ENCODE results near the gene C8G.

C8G gene

DNA sequence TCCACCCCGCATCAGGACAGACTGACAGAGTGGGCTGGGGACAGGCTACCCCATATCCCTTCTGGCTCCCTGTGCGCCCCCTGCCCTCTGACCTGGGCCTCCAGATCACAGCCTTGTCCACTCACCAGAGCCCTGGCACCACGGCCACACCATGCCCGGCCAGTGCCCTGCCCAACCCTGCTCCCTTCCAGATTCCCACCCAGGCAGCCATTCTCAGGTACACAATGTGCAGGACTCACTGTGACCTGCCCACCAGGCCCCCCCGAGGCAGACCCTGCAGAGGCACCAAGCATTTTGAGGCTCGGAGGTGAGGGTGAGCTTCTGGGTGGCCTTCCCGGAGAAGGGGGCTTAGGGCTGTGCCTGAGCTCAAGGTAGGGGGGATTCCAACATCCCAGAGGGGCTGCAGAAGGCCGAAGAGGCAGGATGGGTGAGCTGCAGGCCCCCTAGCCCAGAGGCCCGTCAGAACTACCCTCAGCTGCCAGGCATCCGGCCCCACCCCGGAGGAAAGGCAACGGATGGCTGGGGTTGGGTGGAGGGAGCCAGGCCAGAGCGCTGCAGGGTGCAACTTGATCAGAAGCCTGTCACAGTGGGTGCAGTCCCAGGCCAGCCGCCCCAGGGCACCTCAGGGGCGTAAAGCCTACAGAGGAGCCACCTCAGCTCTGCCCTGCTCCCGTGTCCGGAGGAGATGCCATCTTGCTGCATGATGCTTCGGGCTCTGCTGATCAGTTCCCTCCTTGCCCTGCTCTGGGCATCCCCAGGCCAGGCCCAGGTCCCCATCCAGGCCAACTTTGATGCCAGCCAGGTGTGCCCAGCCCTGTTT is 37.4 kb downstream of the C8G start, which contains the start of gene LCNL1:
Gene LCNL1 (plus strand): TSS at position 762 of the 820 bp plus-strand sequence. CDS start 594 bp downstream, outside the sequence.
- DNase-seq (ENCODE audit: low spot score), result no peak

DNA sequence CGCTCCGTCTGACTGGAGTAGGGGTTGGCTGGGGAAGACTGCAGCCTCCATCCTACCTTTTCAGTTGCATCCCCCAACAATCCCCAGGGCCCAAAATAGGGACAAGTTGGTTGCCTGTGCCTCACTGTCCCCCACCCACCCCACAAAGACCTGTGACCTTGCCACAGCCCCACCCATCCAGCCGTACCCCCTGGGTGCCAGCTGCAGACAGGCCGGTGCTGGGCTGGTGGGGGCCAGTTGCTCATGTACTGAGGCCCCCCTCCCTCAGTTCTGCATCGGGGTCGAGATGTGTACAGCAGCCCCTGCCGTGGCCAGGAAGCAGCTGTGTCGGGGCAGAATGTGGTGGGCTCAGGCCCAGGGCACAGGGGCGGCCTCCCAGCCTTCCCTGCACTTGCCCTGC is 38.1 kb downstream of the C8G start:
- no peak for DNase-seq (ENCODE audit: low spot score)

DNA sequence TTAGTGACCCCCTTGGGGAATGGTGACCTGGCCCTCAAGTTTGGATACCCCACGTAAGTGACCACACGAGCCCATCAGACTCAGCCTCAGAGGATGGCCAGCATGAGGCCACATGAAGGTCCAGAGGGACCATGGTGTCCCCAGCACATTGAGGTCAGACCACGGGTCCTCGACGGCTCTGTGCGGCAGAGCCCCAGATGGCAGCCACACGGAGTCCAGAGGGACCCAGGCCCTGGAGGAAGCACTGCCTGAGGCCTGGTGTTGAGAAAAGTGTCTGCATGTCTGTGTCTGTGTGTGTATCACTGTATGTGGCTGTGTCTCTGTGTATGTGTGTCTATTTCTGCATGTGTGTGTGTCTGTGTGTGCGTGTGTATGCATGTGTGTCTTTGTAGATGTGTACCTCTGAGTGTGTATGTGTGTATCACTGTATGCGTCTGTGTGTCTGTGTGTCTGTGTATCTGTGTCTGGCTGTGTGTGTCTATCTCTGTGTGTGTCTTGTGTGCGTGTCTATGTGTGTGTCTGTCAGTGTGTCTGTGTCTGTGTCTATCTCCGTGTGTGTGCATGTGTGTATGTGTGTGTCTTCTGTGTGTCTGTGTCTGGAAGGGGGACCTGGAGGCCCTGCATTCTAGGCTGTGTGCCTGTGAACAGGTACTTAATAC is 38.7 kb downstream of the C8G start:
- no peak for DNase-seq (ENCODE audit: low spot score)

DNA sequence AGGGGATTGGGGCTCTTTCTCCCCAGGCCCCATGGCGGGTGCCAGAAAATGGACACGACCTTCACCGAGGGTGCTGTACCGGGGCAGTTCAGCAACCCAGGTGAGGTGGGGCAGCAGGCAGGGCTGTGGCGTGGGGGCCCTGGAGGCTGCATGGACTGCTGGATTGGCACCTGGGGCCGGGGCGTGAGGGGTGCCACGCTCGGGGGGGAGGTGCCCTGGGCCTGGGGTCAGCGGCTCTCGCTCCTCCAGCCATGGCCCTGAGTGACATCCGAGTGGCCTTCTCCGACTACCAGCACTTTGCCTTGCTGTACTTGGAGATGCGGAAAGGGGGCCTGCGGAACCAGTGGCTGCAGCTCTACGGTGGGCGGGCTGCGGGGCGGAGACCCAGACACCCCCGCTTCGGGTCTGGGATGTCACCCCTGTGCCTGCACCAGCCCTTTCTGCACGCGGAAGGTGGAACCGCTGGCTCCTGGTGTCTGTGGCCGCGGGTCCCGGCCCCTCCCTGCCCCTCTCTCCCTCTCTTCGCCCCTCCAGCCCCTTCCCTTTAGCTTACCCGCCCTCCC is 39.5 kb downstream of the C8G start:
- no peak for DNase-seq (ENCODE audit: low spot score)

DNA sequence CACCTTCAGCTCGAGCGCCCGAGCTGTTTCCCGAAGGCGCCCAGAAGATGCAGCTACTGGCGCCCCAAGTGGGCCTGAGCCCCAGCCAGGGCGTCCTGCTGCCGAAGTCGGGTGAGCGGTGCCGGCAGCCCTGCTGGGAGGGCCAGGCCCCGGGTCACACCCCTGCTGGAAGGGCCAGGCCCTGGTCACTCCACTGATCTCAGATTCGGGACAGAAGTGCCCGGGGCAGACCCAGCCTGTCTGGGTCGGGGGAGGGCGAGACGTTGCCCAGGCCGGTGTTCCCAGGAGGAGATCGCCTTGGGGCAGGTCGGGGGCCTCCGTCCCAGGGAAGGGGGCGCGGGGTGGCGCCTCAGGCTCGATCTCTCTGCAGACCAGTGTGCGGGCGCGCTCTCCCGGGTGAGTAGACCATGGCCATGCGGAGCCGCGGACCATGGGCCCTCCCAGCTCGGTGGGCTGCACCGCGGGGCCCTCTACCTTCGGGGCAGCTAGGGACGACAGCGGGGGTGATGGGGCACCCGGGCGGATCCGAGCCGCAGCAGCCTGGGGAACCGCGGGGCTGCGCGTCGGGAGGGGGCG is 40.1 kb downstream of the C8G start:
- DNase-seq (ENCODE audit: low spot score), result no peak

DNA sequence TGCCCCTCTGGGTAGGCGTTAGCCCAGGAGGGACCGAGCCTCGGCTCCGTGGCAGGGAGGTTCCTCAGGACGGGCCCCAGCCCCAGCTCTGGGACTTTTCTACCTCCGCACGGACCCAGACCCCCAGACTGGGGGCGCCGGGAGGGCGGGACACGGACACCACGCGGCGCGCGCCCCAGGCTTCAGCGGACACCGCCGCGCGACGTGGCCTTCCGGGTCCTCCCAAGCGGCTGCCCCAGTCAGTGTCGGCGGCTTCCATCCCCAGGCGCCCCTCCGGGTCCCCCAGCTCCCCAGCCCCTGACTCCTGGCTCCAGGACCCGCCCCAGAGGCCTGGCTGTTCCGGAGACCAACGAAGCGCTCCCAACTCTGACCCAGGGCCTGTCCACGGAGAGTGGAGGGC is 40.8 kb downstream of the C8G start:
- no peak for DNase-seq (ENCODE audit: low spot score)

DNA sequence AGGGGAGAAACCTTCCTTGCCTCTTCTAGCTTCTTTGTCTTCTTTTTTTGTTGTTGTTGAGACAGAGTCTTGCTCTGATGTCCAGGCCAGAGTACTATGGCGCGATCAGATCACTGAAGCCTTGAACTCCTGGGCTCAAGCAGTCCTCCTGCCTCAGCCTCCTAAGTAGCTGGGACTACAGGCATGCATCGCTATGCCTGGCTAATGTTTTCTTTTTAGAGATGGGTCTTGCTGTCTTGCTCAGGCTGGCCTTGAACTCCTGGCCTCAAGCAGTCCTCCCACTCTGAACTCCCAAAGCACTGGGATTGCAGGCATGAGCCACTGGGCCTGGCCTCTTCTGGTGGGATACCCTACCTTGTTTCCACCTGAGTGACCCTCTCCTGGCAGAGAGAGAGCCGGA is 43.8 kb downstream of the C8G start:
- no peak for DNase-seq (ENCODE audit: low spot score)

DNA sequence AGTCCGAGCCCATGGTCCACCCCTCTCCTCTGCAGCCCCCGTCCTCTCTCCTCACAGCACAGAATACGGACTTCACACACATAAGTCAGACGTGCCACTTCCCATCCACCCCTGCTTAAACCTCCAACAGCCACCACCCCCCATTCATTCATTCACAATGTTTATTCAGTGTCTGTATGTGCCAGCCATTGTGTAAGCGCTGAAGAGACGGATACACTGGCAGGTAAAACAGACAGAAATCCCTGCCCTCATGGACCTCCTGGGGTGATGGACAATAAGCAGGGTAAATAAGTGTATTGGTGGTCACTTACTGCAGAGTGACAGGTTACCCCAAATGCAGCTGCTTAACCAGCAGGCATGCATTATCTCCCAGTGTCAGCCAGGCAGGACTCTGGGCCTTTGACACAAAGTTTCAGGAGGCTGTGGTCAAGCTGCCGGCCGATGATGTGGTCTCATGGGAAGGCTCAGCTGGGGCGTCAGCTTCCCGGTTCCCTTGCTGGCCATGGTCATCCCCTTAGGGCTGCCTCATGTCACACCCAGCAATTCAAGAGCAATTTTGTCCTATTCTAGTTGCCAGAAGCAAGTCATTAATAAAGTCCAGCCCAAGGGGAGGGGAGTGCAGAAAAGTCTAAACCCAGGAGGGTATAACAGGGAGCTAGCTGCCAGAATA is 45.3 kb downstream of the C8G start:
- DNase-seq (ENCODE audit: low spot score), result no peak

DNA sequence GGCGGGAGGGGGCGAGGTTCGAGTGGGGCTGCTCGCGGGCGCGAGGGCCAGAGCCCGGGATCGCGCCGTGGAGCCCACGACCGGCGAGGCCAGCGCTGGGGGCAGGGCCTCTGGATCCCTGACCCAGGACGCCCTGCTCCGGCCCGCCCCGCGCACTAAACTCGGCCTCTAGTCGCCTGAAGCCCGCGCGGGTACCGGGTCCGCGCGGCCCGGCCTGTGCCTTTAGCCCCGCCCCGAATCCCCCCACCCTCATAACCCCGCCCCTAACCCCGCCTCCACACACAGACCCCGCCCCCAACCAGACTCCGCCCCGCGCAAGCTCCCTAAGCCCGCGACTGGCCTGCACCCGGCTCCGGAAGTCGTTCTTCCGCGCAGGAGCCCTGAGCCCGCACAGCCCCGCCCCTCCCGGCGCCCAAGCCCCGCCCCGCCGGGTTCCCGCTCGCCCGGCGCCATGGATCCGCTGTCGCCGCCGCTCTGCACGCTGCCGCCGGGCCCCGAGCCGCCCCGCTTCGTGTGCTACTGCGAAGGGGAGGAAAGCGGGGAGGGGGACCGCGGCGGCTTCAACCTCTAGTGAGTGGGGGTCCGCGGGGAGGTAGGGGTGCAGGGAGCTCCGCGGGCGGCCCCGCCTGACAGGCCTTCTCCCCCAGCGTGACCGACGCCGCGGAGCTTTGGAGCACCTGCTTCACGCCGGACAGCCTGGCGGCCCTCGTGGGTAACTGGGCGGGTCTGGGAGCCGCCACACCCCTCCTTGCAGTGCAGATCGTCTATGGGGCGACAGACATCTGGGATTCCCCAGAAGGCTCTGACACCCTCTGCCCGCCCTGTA is 47.2 kb downstream of the C8G start, which contains the start of gene PAXX:
Gene PAXX (plus strand): TSS at position 430 of the 826 bp plus-strand sequence. CDS start 22 bp downstream, at position 452.
- DNase-seq (ENCODE audit: low spot score), result peak; percentile 96

DNA sequence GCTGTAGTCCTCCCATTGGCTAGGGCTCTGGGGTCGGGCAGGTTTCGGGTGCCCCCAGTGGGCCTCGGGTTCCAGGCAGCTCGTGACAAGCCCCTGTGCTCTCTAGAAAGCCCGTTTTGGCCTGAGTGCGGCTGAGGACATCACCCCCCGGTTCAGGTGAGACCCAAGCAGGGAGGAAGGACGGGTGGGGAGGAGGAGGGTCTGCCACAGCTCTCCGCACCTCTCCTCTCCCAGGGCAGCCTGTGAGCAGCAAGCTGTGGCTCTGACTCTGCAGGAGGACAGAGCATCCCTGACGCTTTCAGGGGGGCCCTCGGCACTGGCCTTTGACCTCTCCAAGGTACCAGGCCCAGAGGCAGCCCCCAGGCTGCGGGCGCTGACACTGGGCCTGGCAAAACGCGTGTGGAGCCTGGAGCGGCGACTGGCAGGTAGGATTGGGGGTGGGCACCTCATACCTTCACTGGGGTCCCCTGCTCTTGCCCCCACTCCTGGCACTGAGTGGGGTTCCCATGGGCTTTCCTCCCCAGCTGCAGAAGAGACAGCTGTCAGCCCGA is 47.9 kb downstream of the C8G start:
- DNase-seq (ENCODE audit: low spot score), result no peak

DNA sequence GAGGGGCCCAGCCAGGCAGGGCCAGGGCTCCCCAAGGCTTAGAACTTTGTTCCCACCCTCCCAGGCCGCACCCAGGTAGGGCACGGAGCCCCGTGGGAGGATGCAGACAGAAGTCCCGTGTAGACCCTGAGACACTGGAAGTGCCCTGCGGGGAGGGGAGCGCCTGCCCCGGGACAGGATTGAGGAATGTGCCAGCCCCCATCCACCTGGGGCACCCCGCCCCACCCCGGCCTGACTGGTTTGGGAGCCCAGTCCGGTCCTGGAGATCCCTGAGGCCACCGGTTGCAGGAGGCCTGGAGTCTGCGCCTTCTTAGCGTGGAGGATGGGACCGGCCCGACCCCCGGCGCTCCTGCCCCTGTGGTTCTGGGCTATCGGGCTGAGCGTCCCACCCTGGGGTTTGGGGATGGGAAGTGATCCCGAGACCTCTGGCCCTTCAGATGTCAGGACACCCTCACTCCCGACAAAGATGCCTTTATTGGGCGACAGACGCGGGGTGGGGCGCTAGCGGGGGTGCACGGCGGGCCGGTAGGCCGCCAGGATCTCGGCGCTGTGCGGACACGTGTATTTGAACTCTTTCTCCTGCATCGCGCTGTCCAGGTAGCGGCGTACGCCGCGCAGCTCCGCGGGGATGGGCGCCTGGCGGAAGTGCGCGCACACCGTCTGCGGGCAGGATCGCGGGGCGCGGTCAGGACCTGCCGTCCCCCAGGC is 49.3 kb downstream of the C8G start:
- no peak for DNase-seq (ENCODE audit: low spot score)

DNA sequence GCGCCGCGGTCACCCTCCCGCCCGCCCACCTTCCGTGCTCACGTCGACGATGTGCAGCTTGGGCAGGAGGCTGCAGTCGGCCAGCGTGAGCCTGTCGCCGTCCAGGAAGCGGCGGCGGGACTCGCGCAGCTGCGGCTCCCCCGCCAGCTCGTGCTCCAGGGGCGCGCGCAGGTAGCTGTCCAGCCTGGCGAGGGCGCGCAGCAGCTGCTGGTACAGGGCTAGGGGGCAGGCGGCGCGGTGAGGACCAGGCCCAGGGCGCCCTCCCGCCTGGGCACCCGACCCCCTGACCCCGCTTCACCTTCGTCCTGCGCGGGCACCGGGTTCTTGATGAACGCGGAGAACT is 49.8 kb downstream of the C8G start:
- no peak for DNase-seq (ENCODE audit: low spot score)

DNA sequence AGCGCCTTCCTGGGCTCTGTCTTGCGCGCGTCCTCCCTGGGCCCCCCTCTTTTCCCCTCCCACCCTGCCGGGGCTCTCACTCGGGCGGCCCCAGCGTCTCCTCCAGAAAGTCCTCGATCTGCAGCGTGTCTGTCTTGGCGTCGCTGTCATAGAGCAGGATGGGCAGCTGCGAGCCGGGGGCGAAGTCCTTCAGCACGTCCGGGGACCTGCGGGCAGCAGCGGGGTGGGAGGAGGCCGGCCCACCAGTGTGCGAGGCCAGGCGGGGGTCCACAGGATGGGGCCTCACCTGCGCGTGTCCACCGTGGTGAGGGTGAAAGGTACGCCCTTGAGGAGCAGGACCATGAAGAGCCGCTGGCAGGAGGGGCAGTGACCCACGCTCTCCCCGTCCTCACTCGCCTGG is 50.3 kb downstream of the C8G start:
- DNase-seq (ENCODE audit: low spot score), result no peak

DNA sequence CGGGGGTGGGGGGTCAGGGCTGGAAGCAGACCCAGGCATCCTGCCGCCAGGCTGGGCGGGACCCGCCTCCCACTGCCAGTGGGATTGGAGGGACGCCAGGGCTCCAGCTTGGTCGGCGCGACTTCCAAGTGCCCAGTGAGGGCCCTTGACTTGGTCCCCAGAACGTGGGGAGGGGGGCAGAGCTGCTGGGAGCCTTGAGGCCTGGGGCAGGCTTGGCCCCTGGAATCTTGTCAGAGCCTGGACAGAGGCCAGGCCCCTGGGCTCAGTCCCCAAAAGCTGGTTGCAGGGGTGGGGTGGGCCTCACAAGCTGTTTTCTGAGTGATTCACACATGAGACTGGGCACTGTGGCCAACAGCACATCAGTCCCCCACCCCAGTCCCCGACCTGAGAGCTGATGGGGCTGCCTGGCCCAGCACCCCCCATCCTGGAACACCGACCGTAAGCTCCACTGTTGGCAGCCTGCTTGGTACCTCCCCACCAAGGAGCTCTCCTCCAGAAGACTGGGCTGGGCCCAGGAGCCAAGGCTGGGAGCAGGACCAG is 50.8 kb downstream of the C8G start:
- no peak for DNase-seq (ENCODE audit: low spot score)

Data from RKO (cell line).